ENCODE measurements around the gene SFMBT2.

The SFMBT2 gene

DNA sequence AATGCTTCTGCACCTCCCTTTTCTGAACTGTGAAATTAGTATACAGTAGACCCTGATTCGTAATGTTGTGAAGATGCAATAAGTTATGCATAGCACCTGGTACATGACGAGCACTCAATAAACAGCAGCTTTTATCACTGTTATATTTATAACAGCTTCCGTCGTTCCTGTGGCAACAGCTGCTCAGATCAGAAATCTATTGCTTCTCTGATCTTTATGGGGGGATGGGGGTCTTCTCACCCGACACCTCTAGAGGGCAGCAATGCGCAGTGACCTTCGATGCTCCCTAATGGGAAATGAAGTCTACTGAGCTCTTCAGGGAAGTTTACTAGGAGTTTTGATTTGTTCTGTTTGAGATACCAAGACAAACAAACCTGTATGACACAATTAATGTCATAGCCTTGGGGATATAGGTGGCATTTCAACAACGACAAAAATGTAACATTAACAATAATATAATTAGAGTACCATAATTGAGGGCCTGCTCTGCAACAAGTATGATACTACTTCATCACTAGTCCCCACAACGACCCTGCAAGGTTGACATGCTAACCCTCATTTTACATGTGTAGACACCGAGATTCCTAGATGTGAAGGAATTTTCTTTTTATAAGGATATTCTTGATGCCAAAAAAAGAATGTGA, 289.6 kb downstream of the SFMBT2 start:
- DNase-seq (ENCODE audit: low read depth, low spot score): no peak
- H3K27ac ChIP-seq: no peak overlapping the region

DNA sequence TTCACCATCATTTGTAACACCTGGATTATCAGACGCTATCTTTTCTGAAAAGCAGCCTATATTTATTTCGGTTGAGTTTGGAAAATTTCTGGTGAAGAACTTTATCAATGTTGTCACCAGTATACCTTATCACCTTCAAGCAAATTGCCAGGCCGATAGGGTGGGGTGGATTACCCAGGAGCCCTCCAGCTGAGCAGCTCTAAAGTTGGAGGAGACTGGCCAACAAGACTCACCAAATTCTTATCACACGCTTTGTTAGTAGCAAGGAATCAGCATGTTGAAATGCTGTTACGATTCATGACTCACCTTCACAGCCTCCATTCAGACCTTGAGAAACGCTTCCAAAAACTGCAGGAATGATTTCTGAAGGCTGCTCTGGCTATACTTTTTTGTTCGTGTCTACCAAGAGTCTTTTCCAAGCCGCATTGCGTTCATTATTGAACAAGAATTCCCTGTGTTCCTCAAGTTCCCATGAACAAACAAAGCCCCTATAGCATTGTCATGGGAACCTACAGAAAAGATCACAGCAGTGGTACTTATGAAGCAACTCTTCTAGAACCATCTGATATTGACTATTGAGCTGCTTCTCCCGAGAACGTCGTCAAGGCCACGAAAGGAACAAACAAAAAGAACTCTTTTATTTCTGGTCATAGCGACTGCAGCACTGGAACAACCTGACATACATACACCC, 291.4 kb downstream of the SFMBT2 start:
- H3K27ac ChIP-seq: no peak overlapping the region
- DNase-seq (ENCODE audit: low read depth, low spot score): no peak

DNA sequence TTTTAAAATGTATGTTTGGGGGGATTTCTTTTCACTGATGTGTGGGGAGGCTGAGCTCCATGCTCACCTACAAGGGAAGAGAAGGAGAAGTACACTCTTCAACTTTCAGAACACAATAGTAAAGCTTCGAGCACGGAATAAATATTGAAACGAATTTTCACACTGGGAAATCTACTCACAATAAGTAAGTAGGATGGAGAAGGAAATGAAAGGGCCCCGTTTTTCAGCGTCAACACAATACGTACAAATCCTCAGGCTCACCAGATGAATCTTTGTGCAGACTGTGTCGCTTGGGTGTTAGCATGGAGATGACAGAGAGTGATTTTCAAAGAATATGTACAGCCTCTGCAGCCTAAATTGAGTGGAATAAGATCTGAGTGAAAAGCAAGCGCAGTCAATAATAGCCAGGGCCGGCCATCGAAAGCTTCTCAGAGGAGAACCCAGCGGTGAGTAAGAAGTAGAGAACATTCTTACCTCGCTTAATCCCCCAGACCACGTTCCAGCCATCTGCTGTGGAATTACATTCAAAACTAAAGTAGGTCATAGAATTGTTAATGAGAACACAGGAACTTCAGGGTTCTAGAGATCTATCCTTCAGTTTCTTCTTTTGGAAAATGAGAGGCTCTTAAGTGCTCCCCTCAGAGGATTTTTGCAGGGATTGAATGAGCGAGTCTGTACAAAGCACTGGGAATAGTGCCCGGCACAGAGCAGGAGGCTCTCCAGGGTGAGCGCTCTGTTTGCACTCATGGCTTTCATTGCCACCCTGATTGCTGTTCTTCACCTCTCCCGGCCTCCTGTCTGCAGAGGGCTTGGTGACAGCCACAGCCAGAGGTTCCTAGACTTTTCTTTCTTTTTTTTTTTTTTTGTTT, 292.8 kb downstream of the SFMBT2 start:
- no peak overlapping the region for H3K27ac ChIP-seq

DNA sequence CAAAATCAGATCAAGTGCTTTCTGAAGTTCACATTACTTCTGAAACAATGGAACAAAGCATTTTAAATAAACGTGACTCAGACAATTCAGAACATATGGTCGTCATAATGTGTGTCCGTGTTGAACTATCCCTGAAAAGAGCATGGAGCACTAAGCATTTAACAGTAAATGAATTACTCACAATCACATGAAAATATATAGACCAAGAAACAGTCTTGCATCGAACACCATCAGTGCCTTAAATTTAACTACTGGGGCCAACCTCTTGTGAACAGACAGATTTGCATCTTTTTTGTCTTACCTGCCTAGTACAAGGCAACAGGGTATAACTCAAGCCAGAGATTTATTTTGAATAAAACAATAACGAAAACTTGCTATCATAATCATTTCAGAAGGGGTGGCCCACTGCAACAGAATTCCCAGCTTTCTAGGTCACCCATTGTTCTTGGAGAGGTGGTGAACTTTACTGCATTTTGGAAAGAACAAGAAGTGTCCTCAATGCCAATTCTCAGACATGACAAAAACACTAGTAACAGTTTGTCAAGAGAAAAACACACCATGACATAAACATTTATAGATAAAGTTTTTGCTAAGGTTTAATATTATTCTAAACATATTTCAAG, 293.5 kb downstream of the SFMBT2 start:
- DNase-seq (ENCODE audit: low read depth, low spot score): no peak
- no peak overlapping the region for H3K27ac ChIP-seq

More for the DNA sequence above, 292.8 kb downstream of the SFMBT2 start:
- DNase-seq (ENCODE audit: low read depth, low spot score): no peak

DNA sequence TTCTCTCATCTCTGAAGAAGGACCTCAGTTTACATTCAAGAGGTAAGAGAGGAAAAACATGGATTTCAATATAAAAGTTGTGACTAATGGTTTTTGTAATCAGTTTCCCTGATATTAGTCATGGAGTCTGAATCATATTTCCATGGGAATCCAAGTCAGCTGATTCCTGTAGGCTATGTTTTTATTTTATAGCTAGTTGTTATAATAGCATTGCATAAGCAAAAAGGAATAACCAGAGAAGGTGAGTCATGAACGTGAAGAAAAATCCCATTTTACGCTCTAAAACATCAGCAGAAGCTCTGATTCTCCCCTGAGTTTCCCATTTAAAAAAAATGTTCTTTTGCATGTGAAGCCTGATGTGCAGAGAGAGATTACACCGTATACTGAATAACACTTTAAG, 299.3 kb downstream of the SFMBT2 start:
- DNase-seq (ENCODE audit: low read depth, low spot score): peak; percentile 37

DNA sequence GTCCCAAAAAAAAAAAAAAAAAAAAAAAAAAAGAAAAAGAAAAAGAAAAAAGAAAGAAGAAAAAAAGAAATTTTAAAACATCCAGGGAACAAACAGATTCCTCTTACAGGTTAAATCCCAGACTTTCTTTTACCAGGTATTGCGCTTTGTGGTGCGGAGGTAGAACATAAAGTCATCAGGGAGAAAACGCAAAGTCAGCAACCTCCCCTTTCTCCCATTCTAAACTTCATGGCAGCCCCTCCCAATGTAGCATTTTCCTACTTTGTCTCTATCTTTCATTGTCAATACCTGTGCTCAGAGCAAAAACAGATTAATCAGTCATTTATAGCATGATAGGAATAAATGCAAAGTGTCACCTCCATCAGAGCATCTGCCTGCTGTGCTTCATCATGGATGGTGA, 299.7 kb downstream of the SFMBT2 start:
- no peak for DNase-seq (ENCODE audit: low read depth, low spot score)
- H3K27ac ChIP-seq: no peak overlapping the region

More for the DNA sequence above, 299.3 kb downstream of the SFMBT2 start:
- H3K27ac ChIP-seq: no peak overlapping the region

All from epithelial cell of prostate (primary cell).